GM18517 (cell line): ENCODE data around the gene CGRRF1.

Experiments
- ATAC-seq: cut with Tn5 transposase; IDR thresholded peaks from one replicate; pipeline ENCODE4 v1.9.1; 2021; ENCODE audit warnings: mild to moderate bottlenecking, moderate library complexity; ENCODE audit not compliant: unreplicated experiment

CGRRF1 gene

DNA sequence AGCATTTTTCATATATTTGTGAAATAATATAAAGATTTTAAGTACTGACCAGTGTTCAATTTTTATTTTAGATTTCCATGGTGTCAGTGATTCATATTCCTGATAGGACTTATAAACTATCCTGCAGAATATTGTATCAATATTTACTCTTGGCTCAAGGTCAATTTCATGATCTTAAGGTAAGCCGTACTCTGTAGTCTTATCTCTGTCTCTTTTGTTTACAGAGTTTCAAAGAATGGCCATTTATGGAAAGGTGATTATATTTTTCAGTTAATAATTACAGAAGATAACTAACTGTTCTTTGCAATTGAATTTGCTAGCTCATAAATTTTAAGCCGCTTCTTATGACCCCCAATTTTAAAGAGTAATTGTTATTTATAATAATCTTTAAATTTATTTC lies 27.9 kb downstream of the CGRRF1 start:
- ATAC-seq, result no peak

DNA sequence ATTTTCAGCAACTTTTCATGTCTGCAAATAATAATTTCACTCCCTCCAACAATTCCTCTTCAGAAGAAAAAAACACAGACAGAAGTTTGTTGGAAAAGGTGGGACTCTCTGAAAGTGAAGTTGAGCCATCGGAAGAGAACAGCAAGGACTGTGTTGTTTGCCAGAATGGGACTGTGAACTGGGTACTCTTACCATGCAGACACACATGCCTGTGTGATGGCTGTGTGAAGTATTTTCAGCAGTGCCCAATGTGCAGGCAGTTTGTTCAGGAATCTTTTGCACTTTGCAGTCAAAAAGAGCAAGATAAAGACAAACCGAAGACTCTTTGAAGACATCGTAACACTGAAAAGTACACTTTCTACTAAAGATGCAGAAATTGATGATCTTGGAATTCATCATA lies 28.3 kb downstream of the CGRRF1 start:
- ATAC-seq, result no peak

DNA sequence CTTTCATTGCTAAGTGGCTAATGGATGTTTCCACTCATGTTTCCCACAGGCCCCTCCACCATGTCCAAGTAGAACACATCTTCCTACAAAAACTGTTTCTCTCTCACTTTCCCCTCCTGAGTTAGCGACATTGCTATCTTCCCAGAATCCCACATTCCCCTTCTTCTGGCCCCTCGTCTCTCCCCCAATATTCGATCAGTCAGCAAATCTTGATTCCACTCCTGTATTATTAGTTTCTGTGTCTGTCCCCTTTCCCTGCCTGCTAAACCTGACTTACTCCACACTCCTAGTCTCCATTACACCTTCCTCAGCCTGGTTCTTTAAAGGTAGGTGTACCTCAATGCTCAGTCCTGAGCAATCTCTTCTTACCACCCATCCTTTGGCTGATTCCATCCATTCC lies 37.9 kb downstream of the CGRRF1 start:
- no peak for ATAC-seq

DNA sequence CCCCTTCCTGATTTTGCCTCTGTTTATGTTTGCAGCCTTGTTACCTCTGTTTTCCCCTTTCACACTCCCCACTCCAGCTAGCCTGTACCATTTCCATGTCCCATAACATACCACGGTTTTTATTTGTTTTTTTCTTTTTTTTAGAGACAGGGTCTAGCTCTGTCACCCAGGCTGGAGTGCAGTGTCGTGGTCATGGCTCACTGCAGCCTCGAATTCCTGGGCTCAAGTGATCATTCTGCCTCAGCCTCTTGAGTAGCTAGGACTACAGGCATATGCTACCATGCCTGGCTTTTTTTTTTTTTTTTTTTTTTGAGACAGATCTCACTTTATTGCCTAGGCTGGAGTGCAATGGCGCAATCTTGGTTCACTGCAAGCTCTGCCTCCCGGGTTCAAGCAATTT lies 38.8 kb downstream of the CGRRF1 start:
- ATAC-seq, result no peak

DNA sequence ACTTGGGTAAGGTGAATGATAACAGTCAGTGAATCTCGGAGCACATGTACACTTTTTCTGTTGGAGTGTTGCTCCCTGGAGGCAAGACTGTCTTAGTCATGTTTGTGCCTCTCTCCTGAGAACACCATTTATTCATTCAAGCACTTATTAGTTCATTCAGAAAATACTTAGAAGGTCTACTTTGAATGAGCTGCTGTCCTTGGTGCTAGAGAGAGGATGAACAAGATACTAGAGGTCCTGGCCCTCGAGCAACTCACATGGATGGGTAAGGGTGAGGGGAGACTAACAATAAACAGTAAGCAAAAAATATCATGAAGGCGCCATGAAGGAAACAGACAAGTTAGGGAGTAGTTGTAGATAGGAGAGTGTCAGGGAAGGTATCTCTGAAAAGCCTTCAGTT lies 40.2 kb downstream of the CGRRF1 start:
- no peak for ATAC-seq

DNA sequence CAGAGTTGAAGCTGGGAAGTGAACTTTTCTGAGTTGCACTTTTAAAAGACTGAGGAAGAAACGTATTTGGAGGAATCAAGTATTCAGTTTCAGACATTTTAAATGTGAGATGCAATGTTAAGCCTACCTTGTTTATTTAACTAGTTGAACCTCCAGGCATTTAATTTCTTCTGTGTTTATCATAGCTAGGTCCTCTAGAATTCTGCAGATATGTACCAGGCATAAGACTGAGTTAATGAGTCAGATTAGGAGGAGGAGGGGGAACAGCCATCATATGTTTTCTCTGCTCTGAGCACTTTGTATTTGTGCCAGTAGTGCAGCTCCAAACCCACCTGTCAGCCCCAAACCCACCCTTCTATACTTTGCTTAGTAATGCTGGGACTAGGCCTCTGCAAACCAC lies 40.8 kb downstream of the CGRRF1 start:
- ATAC-seq, result no peak

DNA sequence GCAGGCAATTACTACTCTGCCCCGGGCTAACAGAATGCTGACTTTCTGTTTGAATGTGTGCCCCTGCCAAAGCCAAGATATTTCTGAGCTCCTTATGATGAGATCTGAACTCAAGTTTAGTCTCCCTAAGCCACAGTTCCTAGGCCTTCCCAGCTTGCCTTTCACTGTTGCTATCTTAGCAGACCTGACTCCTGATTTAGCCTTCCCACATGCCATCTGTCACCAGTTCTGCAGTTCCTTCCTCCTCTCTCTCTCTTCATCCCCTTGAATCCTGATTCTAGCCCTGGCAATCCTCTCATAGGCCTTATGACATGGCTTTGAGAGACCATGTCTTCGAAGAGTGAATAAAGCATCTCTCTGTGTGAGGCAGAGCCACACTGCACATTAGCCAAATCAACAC lies 44.7 kb downstream of the CGRRF1 start:
- no peak for ATAC-seq

DNA sequence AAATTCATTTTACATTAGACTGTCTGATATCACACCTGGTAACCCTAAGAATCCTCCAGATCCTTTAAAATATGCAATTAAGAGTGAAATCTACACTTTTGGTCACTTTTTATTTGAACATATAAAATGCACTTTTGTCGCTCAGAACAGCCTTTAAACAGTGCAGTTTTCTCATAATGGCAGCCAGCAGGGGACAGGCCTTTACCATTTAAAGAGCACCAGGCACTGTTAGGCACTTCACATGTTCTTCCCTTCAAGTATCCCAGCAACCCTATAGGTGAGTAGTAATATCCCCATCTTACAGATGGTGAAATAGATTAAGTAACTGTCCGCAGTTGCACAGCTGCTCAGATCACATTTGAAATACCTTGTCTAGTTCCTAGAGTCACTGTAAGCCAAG lies 45.9 kb downstream of the CGRRF1 start:
- ATAC-seq, result no peak

DNA sequence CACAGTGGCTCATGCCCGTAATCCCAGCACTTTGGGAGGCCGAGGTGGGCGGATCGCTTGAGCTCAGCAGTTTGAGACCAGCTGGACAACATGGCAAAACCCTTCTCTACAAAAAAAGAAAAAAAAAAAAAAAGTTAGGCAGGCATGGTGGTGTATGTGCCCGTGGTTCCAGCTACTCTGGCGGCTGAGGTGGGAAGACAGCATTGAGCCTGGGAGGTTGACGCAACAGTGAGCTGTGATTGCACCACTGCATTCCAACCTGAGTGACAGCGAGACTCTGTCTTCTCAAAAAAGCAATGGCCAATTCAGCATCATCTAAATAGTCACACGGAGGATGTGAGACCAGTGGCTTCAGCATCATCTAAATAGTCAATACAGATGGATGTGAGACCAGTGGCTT lies 46.8 kb downstream of the CGRRF1 start:
- no peak for ATAC-seq

DNA sequence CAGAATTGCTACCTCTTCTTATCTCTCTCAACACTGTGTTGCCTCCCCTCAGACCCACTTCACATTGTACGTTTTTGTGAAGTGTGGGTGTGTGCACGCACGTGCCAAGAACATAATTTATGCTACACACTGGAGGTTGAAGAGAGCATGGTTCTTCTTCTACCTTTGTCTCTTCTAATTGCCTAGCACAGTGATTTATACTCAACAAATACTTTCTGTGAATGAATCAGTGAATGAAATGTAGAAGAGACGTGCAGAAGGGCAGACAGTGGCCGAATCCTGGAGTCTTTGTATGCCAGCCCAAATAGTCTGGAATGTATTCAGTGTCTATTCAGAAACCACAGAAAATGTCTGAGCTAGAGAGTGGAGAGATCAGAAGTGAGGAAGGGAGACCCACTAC lies 52.6 kb downstream of the CGRRF1 start:
- ATAC-seq, result no peak

DNA sequence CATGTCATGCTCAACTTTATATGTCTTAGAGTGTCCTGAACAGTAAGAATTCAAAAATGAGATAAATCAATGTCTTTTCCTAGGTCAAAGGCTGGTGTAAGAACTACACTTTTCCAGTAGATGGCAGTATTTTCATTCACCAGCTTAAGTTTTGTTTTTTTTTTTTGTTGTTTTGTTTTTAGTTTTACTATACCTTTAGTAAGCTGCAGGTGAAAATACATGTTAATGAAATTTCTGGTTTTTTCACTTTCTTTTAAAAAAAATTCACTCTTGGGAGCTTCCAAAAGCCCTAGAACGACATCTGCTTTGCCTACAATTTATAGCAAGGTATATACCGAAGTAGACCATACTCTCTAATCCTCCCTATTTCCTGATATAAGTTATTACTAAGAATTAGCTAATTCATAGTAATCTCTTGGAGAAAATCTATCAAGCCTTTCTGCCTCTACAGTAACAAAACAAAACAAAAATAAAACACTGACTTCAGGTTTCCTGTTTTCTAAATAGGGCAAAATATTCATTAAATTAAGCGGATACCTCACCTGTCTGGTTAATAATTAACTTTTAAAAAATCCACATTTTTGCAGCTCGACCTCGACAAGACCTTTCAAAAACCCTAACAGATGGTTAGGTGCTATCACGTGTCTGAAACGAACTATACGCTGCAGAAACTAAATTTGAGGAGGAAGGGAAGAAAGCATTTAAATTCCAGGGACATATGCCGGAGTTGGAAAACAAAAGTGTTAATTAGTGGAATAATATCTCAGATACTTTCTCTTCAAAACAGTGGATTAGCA lies 54.6 kb downstream of the CGRRF1 start:
- ATAC-seq, result no peak

DNA sequence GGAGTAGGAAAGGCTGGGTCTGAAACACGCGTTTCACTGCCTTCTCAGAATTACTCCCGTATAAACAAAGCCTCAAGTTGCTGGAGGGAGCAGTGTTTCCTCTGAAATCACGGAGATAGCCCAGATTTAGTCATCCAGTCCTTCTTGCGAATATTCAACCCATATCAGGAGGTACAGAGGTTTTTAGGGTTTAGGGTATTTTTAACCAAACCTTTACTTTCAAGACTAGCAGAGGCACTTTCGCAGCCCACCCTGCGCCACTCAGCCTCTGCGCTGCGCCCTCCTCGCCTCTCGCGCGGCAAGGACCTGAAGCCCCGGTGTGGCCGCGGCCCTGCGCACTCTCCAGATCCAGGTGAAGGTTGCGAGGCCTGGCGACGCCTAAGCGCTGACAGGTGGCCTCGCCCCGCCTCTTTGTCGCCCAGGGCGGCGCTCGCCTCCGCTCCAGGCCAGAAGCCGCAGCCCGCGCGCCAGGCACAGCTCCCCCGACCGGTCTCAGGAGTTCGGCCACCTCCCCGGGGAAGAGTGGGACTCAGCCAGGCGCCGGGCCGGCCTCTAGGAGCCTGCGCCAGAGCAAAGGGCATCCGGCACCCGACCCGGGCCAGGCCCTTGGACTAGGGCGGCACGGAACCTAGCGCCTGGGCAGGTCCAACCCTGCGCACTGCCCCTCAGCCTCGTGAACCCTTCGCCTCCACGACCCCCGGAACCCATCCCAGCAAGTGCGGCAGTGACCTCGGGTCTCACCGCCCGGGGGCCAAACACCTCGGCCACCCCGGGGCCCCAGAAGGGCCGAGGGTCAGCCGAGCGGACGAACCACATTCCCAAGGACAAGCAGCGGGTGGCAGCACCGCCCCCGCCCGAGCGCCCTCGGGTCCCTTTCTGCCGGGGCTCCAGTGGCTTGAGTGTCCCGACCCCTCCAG lies 55.4 kb downstream of the CGRRF1 start:
- ATAC-seq, result peak; percentile 37

DNA sequence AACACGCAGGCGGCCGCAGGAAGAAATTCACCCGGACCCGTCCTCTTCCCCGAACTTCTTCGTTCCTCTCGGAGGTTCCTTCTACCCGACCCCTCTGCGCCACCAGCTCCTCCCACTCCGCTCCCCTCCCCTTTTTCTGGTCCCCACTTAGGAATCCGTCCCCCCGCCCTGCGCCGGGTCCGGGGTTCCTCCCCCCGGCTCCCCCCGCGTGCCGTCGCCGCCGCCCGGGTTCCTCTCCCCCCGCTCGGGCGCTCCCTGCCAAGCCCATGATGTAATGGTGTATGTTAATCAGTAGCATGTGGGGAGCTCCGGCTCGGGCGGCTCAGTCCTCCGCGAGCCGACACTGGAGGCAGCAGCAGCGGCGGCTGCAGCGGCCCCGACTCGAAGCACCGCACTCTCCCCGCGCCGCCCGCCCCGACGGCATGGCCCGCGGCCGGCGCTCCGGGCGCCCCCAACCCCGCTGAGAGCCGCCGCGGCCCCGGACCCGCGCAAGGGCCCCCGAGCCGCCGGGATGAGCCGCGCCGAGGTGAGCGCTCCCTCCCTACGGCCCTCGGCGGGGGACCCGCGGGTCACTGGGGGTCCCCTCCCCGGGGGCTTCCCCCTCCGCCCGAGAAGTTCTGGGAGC lies 56.2 kb downstream of the CGRRF1 start:
- ATAC-seq, result peak; percentile 55

DNA sequence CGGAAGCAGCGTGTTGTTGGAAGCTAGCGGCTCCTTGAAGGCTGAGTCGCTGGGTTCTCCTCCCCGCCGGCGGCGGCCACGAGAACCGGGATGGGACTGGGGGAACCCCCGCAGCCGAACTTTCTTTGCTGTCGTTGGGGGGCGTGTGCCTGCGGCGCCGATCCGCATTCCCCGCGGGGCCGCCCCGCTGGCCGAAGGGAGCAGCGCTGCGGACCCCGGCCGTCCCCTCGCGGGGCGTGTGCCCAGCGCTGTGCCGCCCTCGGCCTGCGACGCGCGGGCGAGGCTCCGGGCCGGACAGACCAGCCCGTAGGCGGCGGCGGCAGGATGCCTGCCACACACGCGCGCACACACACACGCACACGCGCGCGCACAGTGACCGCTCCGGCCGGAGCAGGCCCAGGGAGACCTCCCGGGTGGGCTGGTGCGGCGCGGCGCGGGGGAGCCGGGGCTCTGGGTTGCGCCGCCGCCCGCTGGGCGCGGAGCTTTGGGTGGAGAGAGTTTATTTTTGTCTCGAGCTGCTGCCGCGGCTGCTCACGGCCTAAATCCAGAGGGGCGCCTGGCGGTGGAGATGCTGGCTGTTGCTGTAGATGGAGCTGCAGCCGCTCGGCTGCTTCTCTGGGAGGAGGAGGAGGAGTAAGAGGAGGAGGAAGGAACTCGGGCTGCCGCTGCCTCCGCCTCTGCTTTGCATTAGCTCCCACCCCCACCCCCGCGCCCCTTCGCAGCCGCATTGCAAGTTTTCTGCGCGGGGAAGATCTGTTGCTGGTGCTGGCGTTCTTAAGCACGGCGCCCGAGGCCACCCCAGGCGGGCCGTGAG lies 56.9 kb downstream of the CGRRF1 start, which contains the start of gene SAMD4A:
Gene SAMD4A (plus strand): TSS at position 719 of the 814 bp plus-strand sequence. CDS start 789 bp downstream, outside the sequence.
- peak; percentile 31 for ATAC-seq

DNA sequence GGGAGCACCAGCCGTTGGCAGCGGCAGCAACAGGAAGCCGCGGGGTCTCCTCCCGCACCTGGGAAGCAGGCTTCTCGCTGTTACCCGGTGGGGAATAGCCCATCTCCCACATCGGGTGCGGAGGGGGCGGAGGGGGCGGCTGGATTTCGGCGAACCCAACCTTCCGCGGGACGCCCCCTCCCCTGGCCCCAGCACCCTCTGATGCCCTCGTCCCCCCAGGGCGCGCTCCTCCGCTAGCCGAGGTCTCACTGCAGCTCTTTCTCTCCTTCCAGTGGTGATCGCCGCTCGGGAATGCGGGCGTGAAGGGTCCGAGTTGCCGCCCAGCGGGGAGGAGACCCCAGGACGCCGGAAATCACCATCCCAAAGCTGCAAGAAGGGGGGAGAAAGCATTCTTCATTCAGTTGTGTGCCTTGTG lies 57.5 kb downstream of the CGRRF1 start:
- no peak for ATAC-seq

DNA sequence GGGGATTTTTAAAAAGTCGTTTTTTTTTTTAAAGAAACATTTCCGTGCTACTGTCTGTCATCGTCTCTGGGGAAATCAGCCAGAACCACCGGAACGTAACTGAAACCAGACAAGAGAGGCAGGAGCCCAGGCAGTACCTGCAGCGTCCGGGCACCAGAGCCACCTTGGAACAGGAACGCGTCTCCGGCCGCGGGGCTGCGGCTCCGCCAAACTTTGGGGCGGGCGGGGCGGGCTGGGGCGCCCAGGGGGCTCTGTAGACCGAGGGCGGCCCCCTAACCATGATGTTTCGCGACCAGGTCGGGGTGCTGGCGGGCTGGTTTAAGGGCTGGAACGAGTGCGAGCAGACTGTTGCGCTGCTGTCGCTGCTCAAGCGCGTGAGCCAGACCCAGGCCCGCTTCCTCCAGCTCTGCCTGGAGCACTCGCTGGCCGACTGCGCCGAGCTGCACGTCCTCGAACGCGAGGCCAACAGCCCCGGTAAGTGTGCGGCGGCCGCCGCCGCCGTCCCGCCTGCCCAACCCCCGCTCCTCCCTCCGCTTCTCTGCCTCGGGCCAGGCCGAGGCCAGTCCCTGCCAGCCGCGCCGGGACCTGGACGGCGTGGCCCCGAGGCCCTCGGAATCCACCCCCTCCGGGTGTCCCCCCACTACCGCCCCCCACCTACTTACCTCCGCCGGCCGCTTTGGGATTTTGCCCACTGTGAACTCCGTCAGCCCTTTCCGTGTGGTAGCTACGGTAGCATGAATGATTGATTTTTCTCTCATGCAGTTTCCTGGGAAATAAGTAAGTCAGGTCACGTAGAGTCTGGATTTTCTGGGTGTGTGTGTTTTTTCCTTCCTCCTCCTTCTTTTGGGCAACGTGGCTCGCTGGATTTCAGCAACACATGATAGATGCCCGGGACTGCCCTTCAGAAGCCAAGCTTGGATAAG lies 58.2 kb downstream of the CGRRF1 start:
- no peak for ATAC-seq

DNA sequence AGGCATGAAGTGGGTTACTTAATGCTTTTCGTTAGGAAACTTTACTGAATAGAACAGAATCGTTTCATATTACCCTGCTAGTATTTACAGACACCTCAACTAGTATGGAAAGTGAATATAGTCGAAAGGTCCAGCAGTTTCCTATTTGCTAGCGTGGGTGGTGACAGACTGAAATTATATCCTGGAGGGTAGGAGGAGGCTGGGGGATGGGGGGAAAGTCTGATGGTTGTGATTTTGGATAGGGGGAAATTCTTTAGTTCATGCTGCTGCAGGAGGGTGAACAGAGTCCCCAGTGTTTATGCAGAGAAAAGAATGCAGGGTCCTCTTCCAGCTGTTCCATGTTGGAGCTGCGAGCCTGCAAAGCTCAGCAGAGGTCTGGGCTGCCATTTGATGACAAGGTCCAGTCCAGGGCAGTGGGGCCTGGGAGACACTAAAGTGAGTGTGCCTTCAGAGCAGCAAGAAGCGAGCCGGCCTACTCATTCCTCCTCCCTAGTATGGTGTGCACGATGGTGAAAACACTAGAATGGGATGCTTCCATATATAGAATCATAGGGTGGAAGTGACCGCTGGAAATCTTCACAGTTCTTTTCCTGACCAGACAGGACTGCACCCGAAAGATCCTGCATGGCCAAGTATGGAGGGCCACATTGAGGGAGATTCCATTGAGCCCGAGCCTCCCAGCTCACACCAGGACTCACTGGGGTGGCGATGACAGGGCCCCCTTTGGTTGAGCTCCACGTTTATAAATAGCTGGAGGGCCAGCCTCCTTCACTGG lies 59.3 kb downstream of the CGRRF1 start:
- ATAC-seq, result no peak

DNA sequence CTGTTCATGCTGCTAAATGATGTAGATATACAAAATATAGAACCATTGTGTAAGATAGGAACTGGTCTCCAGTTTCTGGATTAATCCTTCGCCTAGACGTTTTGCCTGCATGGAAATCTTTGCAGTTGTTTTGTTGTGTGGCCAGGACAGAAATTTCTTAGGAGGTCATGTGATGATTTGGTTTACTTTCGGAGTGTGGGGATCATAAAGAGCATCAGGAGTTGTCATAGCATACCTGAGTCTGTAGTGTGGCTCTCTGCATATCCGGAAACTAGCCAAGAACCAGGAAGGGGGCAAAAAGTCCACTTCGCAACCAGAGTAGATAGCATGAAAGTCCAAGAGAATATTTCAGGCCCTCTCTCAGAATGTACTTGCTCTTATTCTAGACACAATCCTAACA lies 60.3 kb downstream of the CGRRF1 start:
- ATAC-seq, result no peak
